Left lung (tissue), 14 donors: ENCODE measurements around the gene ZSWIM7. TPM values are rescaled to one million over a fixed set of nuclear protein-coding genes. Genes with fewer than 3 reads are reported as not detected.

Experiments
- ATAC-seq: fragments of 200-7000 bp; cut with Tn5 transposase; one replicate; pipeline ENCODE4 v1.9.1; 2020; ENCODE audit warnings: moderate library complexity
- DNase-seq, 4 donors: peaks; one replicate each; pipeline ENCODE4 v3.0.0-alpha.2; 2013 to 2020
- H3K27ac ChIP-seq, 2 donors: fragments of 200-600 bp; sonication (generic) in 1 of 2; one replicate each; pipeline versions ENCODE4 v1.5.0 to v1.8.0; 2020 to 2021
- H3K27me3 ChIP-seq, 2 donors: fragments of 200-600 bp; sonication (generic) in 1 of 2; one replicate each; pipeline versions ENCODE4 v1.5.0 to v1.8.0; 2020 to 2021
- H3K36me3 ChIP-seq, 2 donors: fragments of 200-600 bp; sonication (generic) in 1 of 2; one replicate each; pipeline versions ENCODE4 v1.5.0 to v1.8.0; 2020 to 2021
- H3K4me1 ChIP-seq, 2 donors: fragments of 200-600 bp; one replicate each; pipeline ENCODE4 v1.8.0; 2021
- H3K4me3 ChIP-seq, 2 donors: fragments of 200-600 bp; sonication (generic) in 1 of 2; one replicate each; pipeline versions ENCODE4 v1.5.0 to v1.8.0; 2020 to 2021; ENCODE audit warnings: mild to moderate bottlenecking in 1 of 2
- H3K9me3 ChIP-seq, 2 donors: fragments of 200-600 bp; sonication (generic) in 1 of 2; one replicate each; pipeline versions ENCODE4 v1.5.0 to v1.8.0; 2020 to 2021
- intact Hi-C, 2 donors: fragments of 100-400 bp; cut with DNase I; formaldehyde crosslinking; loops; one replicate each; pipeline versions ENCODE4 v1.11.2 to v1.14.2; 2022
- long read RNA-seq, 12 donors: library from polyadenylated mRNA in 2 of 12; unstranded in 2 of 12; transcript quantifications; one replicate each; pipeline ENCODE4 v2.0.0 and lab custom pipeline, GENCODE V29; 2019 to 2026
- polyA plus RNA-seq, 6 donors: library from polyadenylated mRNA; unstranded; fragments of 120-200 nt; gene quantifications; one replicate each; pipeline ENCODE4 v1.2.1, GENCODE V29; 2013; ENCODE audit not compliant: insufficient read length in 6 of 6
- total RNA-seq, 2 donors: library from RNA; stranded (reverse); fragmentation: NEBNext Ultra II Directional; extraction: Animal tissue kit (Norgen Biotek cat#: 25700); gene quantifications; one replicate each; pipeline ENCODE4 v1.2.1, GENCODE V29; 2021
- TF ChIP-seq, protein P1 (sequence below), 2 donors: fragments of 200-600 bp; sonication (generic) in 1 of 2; IDR thresholded peaks; one replicate each; pipeline versions ENCODE4 v1.5.0 to v1.8.0; 2021; ENCODE audit warnings: antibody characterized with exemption in 2 of 2
- donor health status: DM: no; HTN: yes; CAD: no.
- donor health status: DM: no; HTN: no; CAD: no.

The ZSWIM7 gene, protein sequence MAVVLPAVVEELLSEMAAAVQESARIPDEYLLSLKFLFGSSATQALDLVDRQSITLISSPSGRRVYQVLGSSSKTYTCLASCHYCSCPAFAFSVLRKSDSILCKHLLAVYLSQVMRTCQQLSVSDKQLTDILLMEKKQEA
- total RNA-seq = 10 to 100 TPM; 22.6 to 26.7 TPM
- polyA plus RNA-seq = 10 to 100 TPM; 54.2 to 64.4 (median 56.1) TPM
- long read RNA-seq, donor 1, partial matches to known transcripts = 0 of 16 reads
- long read RNA-seq, donor 1, other reads (novel, unspliced or antisense) = 0 of 16 reads
- long read RNA-seq, donor 2, transcript ZSWIM7-201 (5 exons, 2,008 nt) = major isoform, 6 of 174 reads
- long read RNA-seq, donor 2, partial matches to known transcripts = 156 of 174 reads
- long read RNA-seq, donor 2, other reads (novel, unspliced or antisense) = 0 of 174 reads
- long read RNA-seq, donor 3, transcript ZSWIM7-201 (5 exons, 2,008 nt) = major isoform, 6 of 17 reads
- long read RNA-seq, donor 3, partial matches to known transcripts = 0 of 17 reads
- long read RNA-seq, donor 3, other reads (novel, unspliced or antisense) = 0 of 17 reads
- long read RNA-seq, donor 4, transcript ZSWIM7-205 (6 exons, 703 nt) = major isoform, 9 of 36 reads
- long read RNA-seq, donor 4, transcript ZSWIM7-201 (5 exons, 2,008 nt) = minor isoform, 6 of 36 reads
- long read RNA-seq, donor 4, partial matches to known transcripts = 3 of 36 reads
- long read RNA-seq, donor 4, other reads (novel, unspliced or antisense) = 13 of 36 reads
- long read RNA-seq, donor 5, partial matches to known transcripts = 0 of 14 reads
- long read RNA-seq, donor 5, other reads (novel, unspliced or antisense) = 0 of 14 reads
- long read RNA-seq, donor 6, transcript ZSWIM7-201 (5 exons, 2,008 nt) = major isoform, 8 of 26 reads
- long read RNA-seq, donor 6, transcript ZSWIM7-205 (6 exons, 703 nt) = minor isoform, 7 of 26 reads
- long read RNA-seq, donor 6, partial matches to known transcripts = 0 of 26 reads
- long read RNA-seq, donor 6, other reads (novel, unspliced or antisense) = 0 of 26 reads
- long read RNA-seq, donor 7, partial matches to known transcripts = 0 of 6 reads
- long read RNA-seq, donor 7, other reads (novel, unspliced or antisense) = 0 of 6 reads
- long read RNA-seq, donor 8, transcript ZSWIM7-201 (5 exons, 2,008 nt) = major isoform, 7 of 38 reads
- long read RNA-seq, donor 8, partial matches to known transcripts = 6 of 38 reads
- long read RNA-seq, donor 8, other reads (novel, unspliced or antisense) = 17 of 38 reads
- long read RNA-seq, donor 9 = 0 reads
- long read RNA-seq, donor 10, transcript ZSWIM7-205 (6 exons, 703 nt) = minor isoform, 5 of 40 reads
- long read RNA-seq, donor 10, transcript ZSWIM7-201 (5 exons, 2,008 nt) = major isoform, 14 of 40 reads
- long read RNA-seq, donor 10, partial matches to known transcripts = 1 of 40 reads
- long read RNA-seq, donor 10, other reads (novel, unspliced or antisense) = 13 of 40 reads
- long read RNA-seq, donor 11 = 0 reads
- long read RNA-seq, donor 12, partial matches to known transcripts = 0 of 9 reads
- long read RNA-seq, donor 12, other reads (novel, unspliced or antisense) = 0 of 9 reads

DNA sequence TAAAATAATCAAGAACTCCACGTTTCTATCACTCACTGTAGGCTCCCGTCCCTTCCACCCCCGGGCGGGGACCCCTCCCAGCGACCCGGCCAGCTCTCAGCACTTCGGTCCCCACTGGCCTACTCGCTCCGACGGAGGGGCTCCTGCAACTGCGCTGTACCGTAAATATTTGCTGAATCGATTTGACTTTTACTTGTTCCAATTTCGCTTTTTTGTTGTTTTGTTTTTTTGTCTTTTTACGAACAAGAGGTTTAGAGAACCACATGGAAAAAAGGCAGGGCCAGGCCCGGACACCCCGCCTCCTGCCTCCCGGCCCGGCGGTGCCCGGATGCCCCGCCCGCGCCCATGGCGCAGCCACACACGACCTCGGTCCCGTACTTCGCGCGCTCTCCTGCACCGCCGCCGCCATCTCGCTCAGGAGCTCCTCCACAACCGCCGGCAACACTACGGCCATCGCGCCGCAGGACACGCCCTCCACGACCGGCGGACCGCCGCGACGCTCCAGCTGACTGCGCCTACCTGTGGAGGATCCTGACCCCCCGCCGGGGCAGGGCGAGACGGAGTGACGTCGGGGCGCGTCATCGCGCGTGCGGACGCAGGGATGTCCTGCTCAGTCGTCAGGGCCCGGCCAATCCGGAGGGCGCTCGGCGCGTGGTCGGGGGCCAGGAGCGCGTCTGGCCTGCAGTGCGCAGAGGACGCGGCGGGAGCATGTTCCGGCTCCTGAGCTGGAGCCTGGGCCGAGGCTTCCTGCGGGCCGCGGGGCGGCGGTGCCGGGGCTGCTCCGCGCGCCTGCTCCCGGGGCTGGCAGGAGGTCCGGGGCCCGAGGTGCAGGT, at the start of gene ZSWIM7, which contains the start of gene TTC19:
Gene ZSWIM7 (minus strand): TSS at position 564 of the 833 bp plus-strand sequence. CDS start 110 bp downstream, at position 454.
Gene TTC19 (plus strand): TSS at position 684 of the 833 bp plus-strand sequence. CDS start 25 bp downstream, at position 709.
- no peaks in the 10 kb centered on the region for H3K9me3 ChIP-seq
- no peaks in the 10 kb centered on the region for H3K27me3 ChIP-seq
- peak within 1 kb of the TSS; percentile 65 to 86 for H3K4me3 ChIP-seq
- H3K4me1 ChIP-seq = peaks cover 13 to 61% of the 10 kb centered on the region in 2 donors
- TF ChIP-seq, protein P1, sequence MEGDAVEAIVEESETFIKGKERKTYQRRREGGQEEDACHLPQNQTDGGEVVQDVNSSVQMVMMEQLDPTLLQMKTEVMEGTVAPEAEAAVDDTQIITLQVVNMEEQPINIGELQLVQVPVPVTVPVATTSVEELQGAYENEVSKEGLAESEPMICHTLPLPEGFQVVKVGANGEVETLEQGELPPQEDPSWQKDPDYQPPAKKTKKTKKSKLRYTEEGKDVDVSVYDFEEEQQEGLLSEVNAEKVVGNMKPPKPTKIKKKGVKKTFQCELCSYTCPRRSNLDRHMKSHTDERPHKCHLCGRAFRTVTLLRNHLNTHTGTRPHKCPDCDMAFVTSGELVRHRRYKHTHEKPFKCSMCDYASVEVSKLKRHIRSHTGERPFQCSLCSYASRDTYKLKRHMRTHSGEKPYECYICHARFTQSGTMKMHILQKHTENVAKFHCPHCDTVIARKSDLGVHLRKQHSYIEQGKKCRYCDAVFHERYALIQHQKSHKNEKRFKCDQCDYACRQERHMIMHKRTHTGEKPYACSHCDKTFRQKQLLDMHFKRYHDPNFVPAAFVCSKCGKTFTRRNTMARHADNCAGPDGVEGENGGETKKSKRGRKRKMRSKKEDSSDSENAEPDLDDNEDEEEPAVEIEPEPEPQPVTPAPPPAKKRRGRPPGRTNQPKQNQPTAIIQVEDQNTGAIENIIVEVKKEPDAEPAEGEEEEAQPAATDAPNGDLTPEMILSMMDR (IDR thresholded peaks at IDR 0.05) = peak in 1 of 2 donors; percentile 31
- ATAC-seq (peak; percentile 95), DNase-seq (peak; percentile 95 to 100 (median 98))
- H3K36me3 ChIP-seq = peaks cover 0 to 38% of the 10 kb centered on the region in 2 donors
- intact Hi-C loops = no loop called here
- peak within 1 kb of the TSS; percentile 94 to 98 for H3K27ac ChIP-seq

DNA sequence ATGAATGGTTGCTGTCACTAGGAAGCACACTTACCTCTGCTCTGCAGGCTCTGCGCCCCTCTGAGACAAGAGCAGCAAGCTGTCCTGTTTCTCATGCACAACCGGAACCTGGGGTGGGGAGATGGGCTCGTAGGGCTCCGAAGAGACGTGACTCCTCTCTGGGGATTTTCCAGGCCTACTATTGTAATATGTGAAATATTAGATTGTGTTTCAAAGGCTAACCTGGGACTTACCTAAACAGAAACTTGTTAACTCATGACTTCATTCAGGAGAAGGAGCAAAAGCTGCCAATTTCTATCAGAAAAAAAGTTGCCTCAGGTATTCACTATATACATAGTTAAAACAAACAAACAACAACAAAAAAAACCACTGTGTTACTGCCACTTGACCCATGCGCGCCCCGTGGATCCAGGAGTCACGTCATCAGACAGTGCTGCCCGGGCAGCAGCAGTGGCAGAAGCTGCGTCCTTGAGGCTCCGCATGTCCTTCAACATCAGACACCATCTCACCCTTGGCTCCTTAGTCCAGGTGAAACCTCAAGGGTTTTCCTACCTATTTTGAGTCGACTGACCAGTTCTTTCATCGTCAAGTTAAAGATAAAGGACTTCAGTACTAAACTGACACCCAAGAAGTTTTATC, 49.4 kb upstream of the ZSWIM7 start:
- no peak overlapping the region for H3K4me3 ChIP-seq
- DNase-seq = no peak

DNA sequence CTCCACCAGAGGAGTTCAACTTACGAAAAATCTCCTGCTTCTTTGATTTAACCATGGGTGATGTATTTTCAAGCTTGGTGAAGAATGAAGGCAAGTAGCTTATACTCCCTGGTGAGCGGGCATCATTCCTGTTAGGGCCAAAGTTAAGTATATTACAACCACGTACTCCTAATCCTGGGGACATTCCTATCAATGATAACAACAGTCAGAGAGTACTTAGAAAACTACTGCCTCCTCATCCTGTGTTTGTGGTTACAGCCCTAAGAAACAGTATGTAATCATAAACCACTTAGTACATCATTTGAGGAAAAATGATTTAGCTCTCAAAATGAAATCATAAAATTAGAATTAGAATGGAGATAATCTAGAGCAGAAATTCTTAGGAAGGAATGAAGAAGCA, 47.5 kb upstream of the ZSWIM7 start:
- DNase-seq (no peak), ATAC-seq (no peak)
- TF ChIP-seq, protein P1 (IDR thresholded peaks at IDR 0.05) = no peak
- Histone ChIP-seq H3K4me1 (no peaks in the 10 kb centered on the region), H3K9me3 (no peaks in the 10 kb centered on the region), H3K27ac (no peak overlapping the region), H3K4me3 (no peak overlapping the region), H3K36me3 (peaks cover 0 to 87% of the 10 kb centered on the region in 2 donors), H3K27me3 (no peaks in the 10 kb centered on the region)
- intact Hi-C loops = no loop called here

More for the DNA sequence above, 49.4 kb upstream of the ZSWIM7 start:
- Histone ChIP-seq H3K27me3 (no peaks in the 10 kb centered on the region), H3K4me1 (no peaks in the 10 kb centered on the region), H3K27ac (no peak overlapping the region), H3K36me3 (peaks cover 0 to 87% of the 10 kb centered on the region in 2 donors), H3K9me3 (no peaks in the 10 kb centered on the region)
- intact Hi-C loops = no loop called here
- TF ChIP-seq, protein P1 (IDR thresholded peaks at IDR 0.05) = no peak
- no peak for ATAC-seq

DNA sequence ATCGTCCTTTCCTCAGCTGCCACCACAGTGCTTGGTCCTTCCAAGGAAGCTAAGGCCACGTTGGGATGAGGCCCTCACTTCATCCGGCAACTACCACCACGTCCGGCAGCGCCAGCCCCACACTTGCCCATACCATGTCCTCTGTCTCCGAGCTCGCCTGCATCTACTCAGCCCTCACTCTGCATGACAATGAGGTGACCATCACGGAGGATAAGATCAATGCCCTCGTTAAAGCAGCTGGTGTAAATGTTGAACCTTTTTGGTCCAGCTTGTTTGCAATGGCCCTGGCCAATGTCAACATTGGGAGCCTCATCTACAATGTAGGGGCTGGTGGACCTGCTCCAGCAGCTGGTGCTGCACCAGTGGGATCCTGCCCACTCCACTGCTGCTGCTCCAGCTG, 45.0 kb upstream of the ZSWIM7 start:
- DNase-seq (no peak), ATAC-seq (no peak)
- H3K27me3 ChIP-seq = no peaks in the 10 kb centered on the region
- H3K4me3 ChIP-seq = no peak overlapping the region
- TF ChIP-seq, protein P1 (IDR thresholded peaks at IDR 0.05) = no peak
- no peaks in the 10 kb centered on the region for H3K4me1 ChIP-seq
- no peak overlapping the region for H3K27ac ChIP-seq
- intact Hi-C loops = no loop called here
- H3K36me3 ChIP-seq = peaks cover 0 to 98% of the 10 kb centered on the region in 2 donors
- H3K9me3 ChIP-seq = no peaks in the 10 kb centered on the region
